ENCODE data around the gene SRRM4.
"Not testable (repeated sequence)": the region's sequence is repeated elsewhere in the genome, so short reads cannot be mapped to it uniquely, and the experiment has no call there.

The SRRM4 gene

GRCh38 chr12:119096429-119097202 is 115.3 kb downstream of the SRRM4 start:
- DNase-seq (ENCODE audit: insufficient read length, low spot score) (no peak), FAIRE-seq (no peak)
- no peak for TF ChIP-seq CTCF (IDR thresholded peaks at IDR 0.05; ENCODE audit: insufficient read depth, missing control alignments)

GRCh38 chr12:119100933-119101332 is 119.6 kb downstream of the SRRM4 start:
- no peak for DNase-seq (ENCODE audit: insufficient read length, low spot score)
- no peak for FAIRE-seq
- TF ChIP-seq CTCF (IDR thresholded peaks at IDR 0.05; ENCODE audit: insufficient read depth, missing control alignments): no peak

GRCh38 chr12:119102274-119102673 is 120.9 kb downstream of the SRRM4 start:
- no peak for FAIRE-seq
- DNase-seq (ENCODE audit: insufficient read length, low spot score): no peak
- TF ChIP-seq CTCF (IDR thresholded peaks at IDR 0.05; ENCODE audit: insufficient read depth, missing control alignments): no peak

- FAIRE-seq: no peak
- no peak for DNase-seq (ENCODE audit: insufficient read length, low spot score)
- TF ChIP-seq CTCF (IDR thresholded peaks at IDR 0.05; ENCODE audit: insufficient read depth, missing control alignments): no peak
Observed at GRCh38 chr12:119102714-119103113, 121.4 kb downstream of the SRRM4 start.

GRCh38 chr12:119104969-119105368 is 123.6 kb downstream of the SRRM4 start:
- not testable (repeated sequence) for FAIRE-seq; DNase-seq (ENCODE audit: insufficient read length, low spot score)

- no peak for DNase-seq (ENCODE audit: insufficient read length, low spot score)
- FAIRE-seq: no peak
- TF ChIP-seq CTCF (IDR thresholded peaks at IDR 0.05; ENCODE audit: insufficient read depth, missing control alignments): no peak
Observed at GRCh38 chr12:119113496-119113986, 132.2 kb downstream of the SRRM4 start.

- FAIRE-seq: no peak
- no peak for TF ChIP-seq CTCF (IDR thresholded peaks at IDR 0.05; ENCODE audit: insufficient read depth, missing control alignments)
Observed at GRCh38 chr12:119114294-119114693, 133.0 kb downstream of the SRRM4 start.

More at GRCh38 chr12:119114294-119114693, 133.0 kb downstream of the SRRM4 start:
- no peak for DNase-seq (ENCODE audit: insufficient read length, low spot score)

Data from D721Med (cell line).